Adrenal gland (tissue), 5 donors: ENCODE data around the gene AMOTL2.

Source experiments
- POLR2A ChIP-seq, 2 donors: fragments of 450-650 bp; IDR thresholded peaks; one replicate each; pipeline ENCODE4 v1.6.1; 2017; ENCODE audit warnings: antibody characterized with exemption in 2 of 2, mild to moderate bottlenecking in 2 of 2, moderate library complexity in 1 of 2
- TF ChIP-seq, protein P1 (sequence below), 6 experiments: fragments of 450-650 bp in 4 of 6; fragments of 200-600 bp in 2 of 6; sonication (generic) in 1 of 6; IDR thresholded peaks; 1 replicate in 5 of 6; 2 replicates in 1 of 6; pipeline versions ENCODE4 v1.5.1 to v1.8.0; 2016 to 2021; ENCODE audit warnings: antibody characterized with exemption in 6 of 6, mild to moderate bottlenecking in 2 of 6, moderate library complexity in 1 of 6
- donor health status: DM: no; HTN: no; CAD: no.

DNA sequence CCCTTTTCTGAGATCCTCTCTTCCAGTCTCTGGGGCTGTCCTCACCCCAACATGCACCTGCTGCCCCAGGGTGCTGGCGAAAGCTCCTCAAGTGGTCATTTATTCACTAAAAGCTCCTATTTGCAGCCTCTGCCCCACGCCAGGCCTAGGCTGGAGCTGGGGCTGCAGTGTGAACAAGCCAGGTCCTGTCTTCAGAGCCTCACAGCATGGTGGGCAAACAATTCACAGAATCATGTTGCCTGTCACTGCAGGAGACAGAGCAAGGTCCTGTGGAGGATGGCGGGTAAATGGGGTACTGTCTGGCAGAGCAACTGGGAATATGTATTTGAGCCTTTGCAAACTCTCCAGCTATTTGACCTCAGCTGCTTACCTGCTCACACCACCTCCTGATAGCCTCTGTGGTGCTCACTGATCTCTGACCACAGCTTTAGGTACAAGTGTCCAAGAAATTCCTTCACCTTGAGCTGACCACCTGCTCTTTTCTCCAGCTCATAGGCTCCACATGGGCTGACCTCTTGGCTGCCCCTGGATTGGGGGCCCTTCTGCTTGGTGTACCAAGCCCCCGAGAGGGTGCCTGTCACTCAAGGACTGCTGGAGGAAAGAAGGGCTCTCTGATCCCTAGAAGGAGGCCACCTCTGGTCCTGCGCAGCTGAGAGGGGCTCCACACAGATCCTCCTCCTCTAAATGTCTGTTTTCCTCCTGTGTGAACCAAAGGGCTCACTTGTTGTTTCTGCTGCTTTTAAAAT, 35.6 kb downstream of the AMOTL2 start:
- TF ChIP-seq, protein P1, sequence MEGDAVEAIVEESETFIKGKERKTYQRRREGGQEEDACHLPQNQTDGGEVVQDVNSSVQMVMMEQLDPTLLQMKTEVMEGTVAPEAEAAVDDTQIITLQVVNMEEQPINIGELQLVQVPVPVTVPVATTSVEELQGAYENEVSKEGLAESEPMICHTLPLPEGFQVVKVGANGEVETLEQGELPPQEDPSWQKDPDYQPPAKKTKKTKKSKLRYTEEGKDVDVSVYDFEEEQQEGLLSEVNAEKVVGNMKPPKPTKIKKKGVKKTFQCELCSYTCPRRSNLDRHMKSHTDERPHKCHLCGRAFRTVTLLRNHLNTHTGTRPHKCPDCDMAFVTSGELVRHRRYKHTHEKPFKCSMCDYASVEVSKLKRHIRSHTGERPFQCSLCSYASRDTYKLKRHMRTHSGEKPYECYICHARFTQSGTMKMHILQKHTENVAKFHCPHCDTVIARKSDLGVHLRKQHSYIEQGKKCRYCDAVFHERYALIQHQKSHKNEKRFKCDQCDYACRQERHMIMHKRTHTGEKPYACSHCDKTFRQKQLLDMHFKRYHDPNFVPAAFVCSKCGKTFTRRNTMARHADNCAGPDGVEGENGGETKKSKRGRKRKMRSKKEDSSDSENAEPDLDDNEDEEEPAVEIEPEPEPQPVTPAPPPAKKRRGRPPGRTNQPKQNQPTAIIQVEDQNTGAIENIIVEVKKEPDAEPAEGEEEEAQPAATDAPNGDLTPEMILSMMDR (IDR thresholded peaks at IDR 0.05), result no peak
- no peak for TF ChIP-seq POLR2A (IDR thresholded peaks at IDR 0.05)
